Spinal cord (tissue), 10 donors: Measurements from ENCODE around the gene BTF3. TPM values are rescaled to one million over a fixed set of nuclear protein-coding genes. Genes with fewer than 3 reads are reported as not detected.
"Not testable (repeated sequence)": the region's sequence is repeated elsewhere in the genome, so short reads cannot be mapped to it uniquely, and the experiment has no call there.

Source experiments
- DNase-seq, 6 donors: peaks; one replicate each; pipeline versions ENCODE4 v3.0.0 to v3.0.0-alpha.2; 2013 to 2015; ENCODE audit warnings: low spot score in 6 of 6, low read depth in 4 of 6
- H3K27ac ChIP-seq: one replicate; pipeline ENCODE4 v1.5.1; 2013; ENCODE audit warnings: low read depth, low read length, control low read depth
- H3K27me3 ChIP-seq: one replicate; pipeline ENCODE4 v1.6.1; 2013; ENCODE audit warnings: low read length; ENCODE audit not compliant: control insufficient read depth, insufficient read depth
- H3K36me3 ChIP-seq: one replicate; pipeline ENCODE4 v1.6.1; 2013; ENCODE audit warnings: low read length; ENCODE audit not compliant: control insufficient read depth, insufficient read depth
- H3K4me1 ChIP-seq: one replicate; pipeline ENCODE4 v1.6.1; 2013; ENCODE audit warnings: low read length; ENCODE audit not compliant: control insufficient read depth, insufficient read depth
- H3K4me3 ChIP-seq: one replicate; pipeline ENCODE4 v1.5.1; 2013; ENCODE audit warnings: low read depth, low read length, control low read depth
- H3K9me3 ChIP-seq: one replicate; pipeline ENCODE4 v1.6.1; 2013; ENCODE audit warnings: low read length; ENCODE audit not compliant: control insufficient read depth, insufficient read depth
- WGBS: methylation state at CpG from one replicate; pipeline ENCODE4 v1.1.5; 2013; ENCODE audit warnings: missing lambda C conversion rate; ENCODE audit not compliant: insufficient coverage; 5-methylcytosine and 5-hydroxymethylcytosine counted together
- polyA plus RNA-seq, 2 donors: library from polyadenylated mRNA; unstranded; fragments of 120-200 nt; gene quantifications; one replicate each; pipeline ENCODE4 v1.2.1, GENCODE V29; 2013; ENCODE audit not compliant: insufficient read length in 2 of 2
- total RNA-seq, 2 donors: library from RNA; depleted of rRNA in 1 of 2; stranded (reverse); fragments of 120-200 nt in 1 of 2; fragments of >200 nt in 1 of 2; gene quantifications; one replicate each; pipeline versions ENCODE4 v1.2.3 to v1.2.4, GENCODE V29; 2013 to 2014
- donor health status: healthy.

The BTF3 gene
- total and polyA plus RNA-seq, 4 donors = 189 to 561 (median 410) TPM

DNA sequence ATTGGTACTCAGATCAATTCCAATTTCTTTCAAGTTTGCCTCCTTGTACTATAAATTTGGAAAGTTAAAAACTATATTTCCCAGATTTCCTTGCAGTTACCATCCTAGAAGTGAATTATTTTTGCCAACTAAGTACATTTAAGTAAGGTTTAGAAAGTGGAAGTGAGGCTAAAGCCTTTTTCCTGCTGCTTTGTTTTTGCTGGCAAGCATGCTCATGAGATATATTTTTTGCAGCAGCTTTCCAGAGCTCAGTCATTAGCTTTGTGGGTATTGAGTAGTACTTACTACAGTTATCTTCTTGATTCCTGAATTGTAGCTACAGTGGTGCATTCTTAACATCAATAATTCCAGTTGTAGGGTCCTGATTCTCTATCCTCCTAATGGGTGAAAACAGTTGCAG, 3.5 kb upstream of the BTF3 start:
- H3K9me3 ChIP-seq = no peaks in the 10 kb centered on the region
- no peak overlapping the region for H3K27ac ChIP-seq
- peak in 1 of 6 donors; percentile 17 for DNase-seq
- peaks cover 4% of the 10 kb centered on the region for H3K36me3 ChIP-seq
- no peaks in the 10 kb centered on the region for H3K27me3 ChIP-seq
- H3K4me3 ChIP-seq = no peak overlapping the region
- H3K4me1 ChIP-seq = peaks cover 5% of the 10 kb centered on the region

DNA sequence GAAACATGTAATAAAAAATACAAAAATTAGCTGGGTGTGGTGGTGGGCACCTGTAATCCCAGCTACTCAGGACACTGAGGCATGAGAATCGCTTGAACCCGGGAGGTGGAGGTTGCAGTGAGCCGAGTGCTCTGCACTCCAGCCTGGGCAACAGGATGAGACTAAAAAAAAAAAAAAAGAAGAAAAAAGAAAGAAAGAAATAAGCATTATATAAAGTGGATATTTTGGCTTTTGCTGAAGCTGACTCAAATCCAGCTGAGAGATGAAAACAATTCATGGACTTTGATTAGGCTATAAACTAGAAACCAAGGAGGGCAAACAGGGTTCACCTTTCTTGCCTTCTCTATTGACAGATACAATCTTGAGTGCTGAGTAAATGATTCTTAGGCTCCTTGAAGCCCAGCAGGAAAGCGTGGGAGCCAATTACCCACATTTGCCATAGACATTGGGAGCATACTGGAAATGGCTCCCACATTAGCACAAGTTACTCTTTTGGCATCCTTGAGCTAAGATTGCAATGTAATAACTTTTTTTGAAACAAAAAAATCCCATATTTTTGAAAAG, 2.4 kb upstream of the BTF3 start:
- Histone ChIP-seq H3K4me1 (peaks cover 5% of the 10 kb centered on the region), H3K4me3 (no peak overlapping the region), H3K9me3 (no peaks in the 10 kb centered on the region), H3K27me3 (no peaks in the 10 kb centered on the region), H3K27ac (no peak overlapping the region), H3K36me3 (peaks cover 4% of the 10 kb centered on the region)
- no peak for DNase-seq
- 100% methylated on average over 2 of the region's 4 CpGs for WGBS

DNA sequence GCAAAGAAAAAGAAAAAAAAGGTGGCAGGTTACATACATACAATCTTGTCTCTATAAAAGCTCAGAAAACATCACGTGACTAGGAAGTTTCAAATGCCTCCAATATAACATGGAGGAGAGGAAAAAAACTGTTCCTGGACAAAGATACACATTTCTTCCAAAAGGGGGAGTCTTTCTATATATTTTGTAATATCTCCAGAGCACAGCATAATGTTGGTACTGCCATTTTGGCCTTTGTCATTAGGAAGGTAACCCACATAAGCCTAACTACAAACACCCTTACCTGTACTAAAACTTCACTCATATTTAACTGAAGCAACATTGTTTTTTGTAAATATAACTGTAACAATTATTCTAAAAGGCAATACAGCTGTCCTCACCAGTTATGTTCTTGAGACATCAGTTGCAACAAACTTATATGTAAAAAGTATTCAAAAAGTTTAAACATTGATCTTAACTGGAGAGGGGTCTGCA, 1.2 kb upstream of the BTF3 start:
- Histone ChIP-seq H3K36me3 (peaks cover 10% of the 10 kb centered on the region), H3K4me3 (peak overlapping the region; percentile 99)

DNA sequence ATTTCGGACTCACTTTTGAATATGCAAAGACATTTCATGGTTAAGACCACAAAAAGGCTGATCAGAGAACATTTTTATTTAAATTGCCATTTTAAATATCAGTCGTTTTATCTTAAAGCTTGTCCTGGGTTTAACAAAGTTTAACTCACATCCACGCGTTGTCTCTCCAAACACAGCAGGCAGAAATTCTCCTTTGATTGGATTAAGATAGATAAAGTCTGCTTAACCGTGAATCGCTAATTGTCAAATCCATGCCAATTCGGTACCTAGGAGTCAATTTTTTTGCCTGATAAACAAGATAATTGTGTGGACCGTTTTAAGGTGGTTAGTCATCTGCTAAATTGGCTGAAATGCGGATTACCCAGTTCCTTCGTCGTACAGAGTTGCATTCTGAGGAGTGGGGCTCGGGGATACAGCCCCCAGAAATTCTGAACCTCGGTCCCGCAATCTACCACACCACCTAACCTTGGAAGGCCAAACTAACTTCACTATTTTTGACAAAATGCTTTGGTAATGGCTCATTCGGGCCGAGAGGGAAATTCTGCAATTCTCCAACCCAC, 665 bp upstream of the BTF3 start:
- Histone ChIP-seq H3K36me3 (peaks cover 13% of the 10 kb centered on the region), H3K4me1 (peaks cover 5% of the 10 kb centered on the region), H3K9me3 (no peaks in the 10 kb centered on the region), H3K27me3 (no peaks in the 10 kb centered on the region), H3K27ac (peak overlapping the region; percentile 98), H3K4me3 (peak overlapping the region; percentile 99)
- WGBS = 25% methylated on average over 7 of the region's 16 CpGs
- DNase-seq = peak in 2 of 6 donors; percentile 17 to 59

More for the DNA sequence above, 1.2 kb upstream of the BTF3 start:
- peak overlapping the region; percentile 98 for H3K27ac ChIP-seq
- H3K4me1 ChIP-seq = peaks cover 5% of the 10 kb centered on the region
- no CpG with 5 or more reads among the region's 1 CpG for WGBS
- H3K9me3 ChIP-seq = no peaks in the 10 kb centered on the region
- H3K27me3 ChIP-seq = no peaks in the 10 kb centered on the region
- peak in 3 of 6 donors; percentile 6 to 73 (median 55) for DNase-seq

DNA sequence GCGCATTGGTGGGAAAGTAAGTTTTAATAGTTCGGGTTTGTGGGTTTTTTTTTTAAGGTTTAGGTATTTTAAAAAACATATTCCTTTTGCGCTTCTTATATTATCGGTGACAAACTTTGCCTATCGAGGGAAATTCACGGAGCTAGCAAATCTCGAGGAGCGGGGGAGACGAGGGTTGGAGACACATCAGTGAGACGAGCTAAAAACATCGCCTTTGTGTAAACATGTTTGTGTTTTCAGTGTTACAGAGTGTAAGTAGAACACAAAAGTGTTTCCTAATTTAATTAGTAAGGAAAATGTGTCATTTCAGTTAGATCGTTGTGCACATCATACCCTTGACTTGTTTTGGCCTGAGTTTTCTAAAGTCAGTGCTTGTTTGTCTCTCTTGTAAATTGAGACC, 945 bp downstream of the BTF3 start:
- no peak for DNase-seq
- 12% methylated on average over 11 of the region's 12 CpGs for WGBS
- peak overlapping the region; percentile 98 for H3K27ac ChIP-seq

DNA sequence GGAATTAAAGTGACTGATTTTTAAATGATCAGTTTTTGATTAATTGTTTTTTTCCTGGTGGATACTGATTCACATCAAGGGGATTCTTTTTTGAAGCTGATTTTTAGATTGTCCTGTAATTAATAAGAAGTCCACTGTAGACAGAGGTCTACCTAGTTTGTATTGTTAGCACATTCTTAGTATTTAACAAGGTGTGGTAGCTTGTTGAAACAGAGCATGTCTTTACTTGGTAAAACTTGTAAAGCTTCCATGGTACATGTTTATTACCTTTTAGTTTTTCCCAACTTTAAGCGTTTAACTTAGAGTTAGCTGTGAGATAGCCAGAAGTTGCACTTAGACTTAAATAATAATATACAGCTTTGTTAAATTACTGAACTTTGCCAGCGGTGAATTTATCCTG, 1.5 kb downstream of the BTF3 start:
- DNase-seq = no peak
- no peaks in the 10 kb centered on the region for H3K9me3 ChIP-seq
- peaks cover 13% of the 10 kb centered on the region for H3K36me3 ChIP-seq
- H3K27ac ChIP-seq = no peak overlapping the region
- no peaks in the 10 kb centered on the region for H3K27me3 ChIP-seq
- WGBS = no CpG with 5 or more reads among the region's 2 CpGs
- H3K4me3 ChIP-seq = peak overlapping the region; percentile 99
- peaks cover 5% of the 10 kb centered on the region for H3K4me1 ChIP-seq

More for the DNA sequence above, 945 bp downstream of the BTF3 start:
- H3K4me1 ChIP-seq = peaks cover 5% of the 10 kb centered on the region
- no peaks in the 10 kb centered on the region for H3K9me3 ChIP-seq
- H3K4me3 ChIP-seq = peak overlapping the region; percentile 99
- H3K36me3 ChIP-seq = peaks cover 13% of the 10 kb centered on the region
- H3K27me3 ChIP-seq = no peaks in the 10 kb centered on the region

DNA sequence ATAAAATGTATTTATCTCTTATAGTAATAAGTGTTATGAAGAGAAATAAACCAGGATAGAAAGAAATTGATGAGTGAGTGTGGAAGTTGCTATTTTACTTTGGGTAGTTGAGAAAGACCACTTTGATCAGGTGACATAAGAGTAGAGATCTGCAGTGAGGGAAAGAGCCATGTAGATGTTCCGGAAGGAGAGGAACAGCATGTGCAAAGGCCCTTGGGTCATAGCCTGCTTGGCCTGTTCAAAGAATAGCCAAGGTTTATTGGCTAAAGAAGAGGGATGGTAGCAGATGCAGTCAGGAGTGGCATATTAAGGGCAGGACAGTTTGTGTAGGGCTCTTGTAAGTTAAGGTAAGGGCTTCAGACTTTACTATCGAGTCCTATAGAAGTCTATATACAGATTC, 3.2 kb downstream of the BTF3 start:
- Histone ChIP-seq H3K27me3 (no peaks in the 10 kb centered on the region), H3K9me3 (no peaks in the 10 kb centered on the region), H3K4me3 (no peak overlapping the region), H3K4me1 (peaks cover 5% of the 10 kb centered on the region), H3K36me3 (peaks cover 14% of the 10 kb centered on the region), H3K27ac (no peak overlapping the region)
- 93% methylated on average over 1 of the region's 2 CpGs for WGBS
- DNase-seq = no peak

DNA sequence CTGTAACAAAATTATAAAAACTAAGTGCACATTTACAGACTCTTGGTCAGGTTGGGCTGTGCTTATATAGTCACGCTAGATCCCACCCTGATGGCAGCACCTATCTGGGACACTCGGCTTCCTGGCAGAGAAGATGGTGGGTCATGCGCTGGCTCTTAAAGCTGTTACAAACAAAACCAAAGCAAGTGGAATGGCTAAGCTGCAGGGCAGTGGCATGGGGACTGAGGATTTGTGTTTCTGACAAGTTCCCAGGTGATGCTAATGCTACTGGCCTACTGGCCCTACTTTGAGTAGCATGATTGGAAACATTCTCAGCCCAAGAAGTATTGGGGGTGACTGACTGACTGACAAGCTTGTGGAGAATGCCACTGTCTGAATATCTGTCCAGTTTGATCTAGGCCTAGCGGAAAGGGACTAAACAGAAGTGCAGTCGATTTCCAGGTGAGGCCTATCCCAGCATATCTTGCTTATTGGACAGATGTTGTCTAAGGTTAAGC, 8.3 kb downstream of the BTF3 start:
- Histone ChIP-seq H3K27me3 (no peaks in the 10 kb centered on the region), H3K36me3 (peaks cover 12% of the 10 kb centered on the region), H3K27ac (no peak overlapping the region), H3K9me3 (no peaks in the 10 kb centered on the region), H3K4me1 (no peaks in the 10 kb centered on the region), H3K4me3 (no peak overlapping the region)
- WGBS = 91% methylated on average over 3 of the region's 5 CpGs
- DNase-seq = no peak

DNA sequence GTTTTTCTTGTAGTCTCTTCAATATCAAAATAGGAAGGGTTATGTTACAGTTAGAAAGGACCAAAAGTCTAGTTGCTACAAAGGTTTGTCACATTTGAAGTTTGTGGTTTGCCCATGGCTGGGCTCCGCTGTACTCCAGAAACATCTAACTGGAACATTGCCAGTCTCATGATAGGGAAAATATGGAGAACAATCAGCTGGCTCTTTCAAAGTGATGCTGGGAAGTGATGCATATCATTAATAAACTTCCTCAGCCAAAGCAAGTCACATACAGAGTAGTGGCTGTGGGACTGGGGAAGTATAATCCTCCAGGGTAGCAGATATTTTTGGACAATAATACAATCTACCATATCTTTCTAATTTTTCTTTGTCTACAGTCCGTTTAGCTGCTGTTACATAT, 8.8 kb downstream of the BTF3 start:
- no peaks in the 10 kb centered on the region for H3K9me3 ChIP-seq
- no peaks in the 10 kb centered on the region for H3K27me3 ChIP-seq
- DNase-seq = no peak
- no peak overlapping the region for H3K4me3 ChIP-seq
- no CpG with 5 or more reads among the region's 2 CpGs for WGBS
- peaks cover 9% of the 10 kb centered on the region for H3K36me3 ChIP-seq
- no peaks in the 10 kb centered on the region for H3K4me1 ChIP-seq
- H3K27ac ChIP-seq = no peak overlapping the region

DNA sequence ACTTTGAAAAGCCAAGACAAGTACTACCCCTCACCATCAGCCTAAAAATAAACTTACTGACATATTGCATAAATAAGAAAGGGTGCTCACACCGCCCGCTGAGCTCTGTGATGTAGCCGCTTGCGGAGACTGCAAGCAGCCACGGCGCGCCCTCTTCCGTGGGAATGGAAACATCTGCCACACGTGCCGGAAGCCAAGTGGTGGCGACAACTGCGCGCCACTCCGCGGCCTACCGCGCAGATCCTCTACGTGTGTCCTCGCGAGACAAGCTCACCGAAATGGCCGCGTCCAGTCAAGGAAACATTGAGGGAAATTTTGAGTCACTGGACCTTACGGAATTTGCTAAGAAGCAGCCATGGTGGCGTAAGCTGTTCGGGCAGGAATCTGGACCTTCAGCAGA, 10.3 kb downstream of the BTF3 start:
- 94% methylated on average over 26 of the region's 26 CpGs for WGBS

More for the DNA sequence above, 10.3 kb downstream of the BTF3 start:
- not testable (repeated sequence) for H3K27me3 ChIP-seq, DNase-seq, H3K9me3 ChIP-seq, H3K4me3 ChIP-seq, H3K36me3 ChIP-seq, H3K4me1 ChIP-seq, H3K27ac ChIP-seq
